Measurements from ENCODE around the gene SLC25A4.

The SLC25A4 gene

GRCh38 chr4:185122681-185123345 lies 20.3 kb upstream of the SLC25A4 start:
- DNase-seq: peak in 1 of 2 experiments; percentile 7

GRCh38 chr4:185124006-185124405 lies 19.1 kb upstream of the SLC25A4 start:
- no peak for DNase-seq

DNA sequence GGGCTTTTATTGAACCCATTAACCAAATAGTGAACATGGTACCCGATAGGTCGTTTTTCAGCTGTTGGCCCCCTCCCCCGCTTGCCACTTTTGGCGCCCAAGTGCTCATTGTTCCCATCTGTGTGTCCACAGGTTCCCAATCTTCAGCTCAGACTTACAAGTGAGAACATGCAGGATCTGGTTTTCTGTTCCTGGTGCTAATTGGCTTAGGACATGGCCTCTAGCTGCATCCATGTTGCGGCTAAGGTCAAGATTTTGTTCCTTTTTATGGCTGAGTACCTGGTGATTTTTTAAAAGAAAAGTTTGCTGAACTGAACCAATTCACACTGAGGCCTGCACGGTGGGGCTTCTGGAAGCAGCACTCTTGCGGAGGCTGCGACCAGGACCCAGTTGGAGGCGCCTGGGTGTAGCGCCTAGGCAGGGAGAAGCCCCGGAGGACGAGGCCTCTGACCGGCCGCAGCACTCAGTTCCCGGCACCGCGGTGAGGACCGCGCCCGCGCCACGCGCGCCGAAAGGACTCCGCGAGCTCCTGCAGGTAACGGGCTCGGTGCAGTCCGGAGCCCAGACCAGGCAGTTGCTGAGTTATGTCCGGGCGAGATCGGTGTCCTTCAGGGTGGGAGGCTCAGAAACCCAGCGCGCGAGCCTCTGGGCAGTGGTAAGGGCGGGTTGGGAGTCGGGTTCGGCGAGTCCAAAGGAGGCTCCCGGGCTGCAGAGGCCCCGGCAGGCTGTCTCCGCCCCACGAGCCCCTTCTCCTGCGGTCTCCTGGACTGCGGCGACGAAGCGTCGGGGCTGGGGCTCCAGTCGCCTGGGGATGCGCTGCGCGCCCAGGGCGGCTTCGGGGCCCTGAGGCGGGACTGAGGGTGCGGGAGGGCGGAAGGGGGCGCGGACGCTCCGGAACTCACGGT lies 15.8 kb upstream of the SLC25A4 start:
- no peak for DNase-seq

GRCh38 chr4:185128272-185129119 lies 14.6 kb upstream of the SLC25A4 start:
- DNase-seq: no peak

GRCh38 chr4:185134307-185134869 lies 8.7 kb upstream of the SLC25A4 start:
- DNase-seq: peak; percentile 69 to 72

DNA sequence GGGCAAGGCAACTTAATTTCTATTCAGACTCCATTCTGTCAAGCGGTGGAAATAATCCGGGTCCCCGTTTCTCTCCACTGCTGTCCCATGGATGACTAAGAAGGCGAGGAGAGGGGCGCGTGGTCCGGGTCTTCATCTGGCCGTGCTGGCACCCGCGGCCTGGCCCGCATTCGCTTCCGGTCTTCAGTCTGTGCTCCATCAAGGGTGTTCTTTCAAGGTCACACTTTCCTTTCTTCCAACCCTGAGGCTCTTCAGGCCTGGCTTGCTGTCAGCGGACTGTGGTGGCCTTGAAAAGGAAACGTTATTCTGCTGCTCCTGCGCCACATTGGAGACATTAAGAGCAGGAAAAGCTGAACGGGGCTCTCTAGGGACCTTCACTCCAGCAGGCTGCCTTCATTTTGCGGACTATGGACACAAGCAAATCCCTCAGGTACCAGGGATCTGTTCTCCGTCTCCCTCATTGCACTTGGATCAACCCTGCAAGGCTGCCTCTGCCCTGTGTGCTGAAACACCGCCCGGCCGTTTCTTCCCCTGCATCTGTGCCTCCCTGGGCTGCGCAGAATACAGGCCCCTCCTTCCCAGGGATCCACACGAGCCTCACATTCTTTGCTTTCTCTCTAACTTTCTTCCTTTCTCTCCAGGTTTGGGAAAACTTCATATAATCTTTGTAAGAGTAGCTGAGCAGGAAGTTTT lies 5.7 kb upstream of the SLC25A4 start:
- no peak for DNase-seq

DNA sequence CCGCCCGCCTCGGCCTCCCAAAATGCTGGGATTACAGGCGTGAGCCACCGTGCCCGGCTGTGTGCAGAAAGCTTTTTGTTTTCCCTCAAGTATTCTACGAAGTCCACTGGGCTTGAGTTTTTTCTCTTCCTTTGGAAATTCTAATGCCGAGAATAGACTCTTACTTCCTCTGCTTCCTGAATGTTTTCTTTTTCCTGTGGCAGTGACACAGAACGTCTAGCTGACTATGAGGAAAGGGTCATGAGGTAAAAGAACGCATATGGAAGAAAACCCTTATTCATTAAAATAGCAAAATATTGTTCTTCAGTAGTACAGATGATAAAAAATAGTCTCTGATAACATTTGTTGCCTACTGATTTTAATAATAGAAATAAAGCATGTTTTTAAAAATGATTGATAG lies 4.9 kb upstream of the SLC25A4 start:
- DNase-seq: no peak

- no peak for DNase-seq
These were observed 3.3 kb upstream of the SLC25A4 start for GRCh38 chr4:185139736-185140135.

DNA sequence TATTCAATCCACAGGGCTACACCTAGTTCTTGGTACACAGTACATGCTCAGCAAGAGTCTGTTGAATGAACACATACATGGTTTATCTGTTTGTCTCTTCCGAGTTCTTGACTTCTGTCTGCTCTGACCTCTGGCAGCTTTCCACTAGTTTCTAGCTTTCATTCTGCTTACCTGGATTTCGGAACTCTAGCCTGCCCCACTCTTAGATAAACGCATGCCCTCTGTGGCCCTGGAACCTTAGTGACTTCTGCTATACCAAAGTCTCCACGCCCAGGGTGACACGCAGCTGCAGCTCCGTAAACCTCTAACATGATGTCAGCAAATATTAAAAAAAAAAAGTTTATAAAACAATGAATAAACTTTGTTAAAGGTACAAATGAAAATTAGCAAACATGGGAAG lies 1.3 kb upstream of the SLC25A4 start:
- DNase-seq: no peak

DNA sequence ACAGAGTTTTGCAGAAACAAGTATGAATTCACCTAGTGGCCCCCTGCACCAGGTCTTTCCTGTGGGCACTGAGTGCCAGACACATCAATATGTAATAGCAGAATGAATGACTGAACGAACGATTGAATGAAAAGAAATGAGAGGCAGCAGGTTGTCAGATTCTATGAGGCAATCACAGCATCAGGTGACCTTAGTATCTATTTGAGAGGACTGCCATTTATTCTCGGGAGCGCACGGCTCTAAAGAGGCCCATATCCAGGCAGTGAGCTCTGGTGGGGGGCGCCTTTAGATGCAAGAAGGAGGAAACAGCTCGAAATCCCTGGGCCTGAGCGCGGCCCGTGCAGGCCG lies 528 bp upstream of the SLC25A4 start:
- peak; percentile 44 to 57 for DNase-seq

DNA sequence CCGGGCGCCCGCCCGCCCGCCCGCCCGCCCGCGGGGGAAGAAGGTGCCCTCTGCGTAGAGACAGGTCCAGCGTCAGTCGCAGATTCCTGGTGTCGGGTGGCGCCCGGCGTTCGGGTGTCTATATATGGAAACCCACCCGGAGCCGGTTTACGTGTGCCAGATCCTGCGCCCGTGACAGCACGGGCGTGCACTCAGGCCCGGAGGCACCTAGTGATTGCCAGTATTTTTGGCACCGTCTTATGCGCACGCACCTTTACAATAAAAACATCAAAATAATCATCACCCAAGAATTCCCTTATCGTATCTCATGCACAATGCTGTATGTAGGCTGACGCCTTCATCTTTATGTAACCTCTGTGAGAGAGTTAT lies 519 bp downstream of the SLC25A4 start:
- DNase-seq: peak; percentile 26 to 42

- no peak for DNase-seq
These were observed 1.7 kb downstream of the SLC25A4 start for GRCh38 chr4:185144601-185145240.

DNA sequence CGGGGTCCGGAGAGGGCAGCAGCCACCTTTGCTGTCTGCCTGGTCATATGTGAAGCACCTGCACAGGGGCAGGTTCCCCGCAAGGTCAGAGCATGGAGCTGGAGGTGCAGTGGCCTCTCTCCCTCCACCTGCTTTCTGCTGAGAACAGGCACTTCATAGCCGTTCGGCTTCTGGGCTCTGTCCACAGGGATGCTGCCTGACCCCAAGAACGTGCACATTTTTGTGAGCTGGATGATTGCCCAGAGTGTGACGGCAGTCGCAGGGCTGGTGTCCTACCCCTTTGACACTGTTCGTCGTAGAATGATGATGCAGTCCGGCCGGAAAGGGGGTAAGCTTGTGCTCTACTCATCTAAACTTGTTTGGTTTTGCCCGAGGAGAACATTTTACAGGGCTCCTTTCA lies 2.5 kb downstream of the SLC25A4 start:
- DNase-seq: no peak

- DNase-seq: no peak
These were observed 6.3 kb downstream of the SLC25A4 start for GRCh38 chr4:185149392-185149791.

- no peak for DNase-seq
These were observed 8.2 kb downstream of the SLC25A4 start for GRCh38 chr4:185151296-185151695.

DNA sequence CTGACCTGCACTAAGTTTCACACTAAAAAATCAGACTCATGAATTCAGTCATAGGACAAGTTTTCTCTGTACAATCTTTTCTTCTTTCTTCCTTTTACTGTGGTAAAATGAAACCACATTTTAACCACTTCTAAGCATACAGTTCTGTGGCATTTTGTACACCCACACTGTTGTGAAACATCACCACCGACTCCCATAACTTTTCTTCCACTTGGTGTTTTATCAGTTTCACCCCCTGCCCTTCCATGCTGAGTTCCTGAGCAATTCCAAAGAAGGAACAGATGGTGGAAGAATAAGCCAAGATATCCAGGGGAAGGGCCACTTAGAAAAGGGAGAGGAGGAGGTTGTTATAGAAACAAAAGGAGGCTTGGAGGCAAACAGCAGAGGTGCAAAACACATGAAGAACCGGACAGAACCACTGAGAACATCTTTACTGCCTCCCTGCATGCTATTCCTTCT lies 22.6 kb downstream of the SLC25A4 start:
- DNase-seq: peak; percentile 5 to 14

GRCh38 chr4:185167234-185167633 lies 24.2 kb downstream of the SLC25A4 start:
- no peak for DNase-seq

GRCh38 chr4:185171373-185172071 lies 28.5 kb downstream of the SLC25A4 start:
- DNase-seq: no peak

DNA sequence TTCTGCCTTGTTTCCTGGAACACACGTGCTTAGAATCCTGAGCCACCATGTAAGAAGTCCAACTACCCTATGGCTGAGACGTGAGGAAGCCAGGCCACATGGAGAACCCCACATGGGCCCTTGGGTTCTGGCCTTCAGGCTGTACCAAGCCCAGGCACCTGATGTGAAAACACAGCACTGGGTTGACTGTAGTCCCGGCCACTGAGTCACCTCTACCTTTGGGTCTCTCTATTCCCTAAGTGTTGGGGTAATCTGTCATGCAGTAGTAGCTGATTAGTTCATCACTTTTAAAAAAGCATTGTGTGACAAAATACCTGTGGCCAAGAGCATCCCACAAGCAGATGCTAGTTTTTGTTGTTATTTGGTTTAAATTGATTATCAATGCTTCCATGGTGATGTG lies 36.4 kb downstream of the SLC25A4 start:
- DNase-seq: no peak

GRCh38 chr4:185182239-185182638 lies 39.2 kb downstream of the SLC25A4 start:
- no peak for DNase-seq

DNA sequence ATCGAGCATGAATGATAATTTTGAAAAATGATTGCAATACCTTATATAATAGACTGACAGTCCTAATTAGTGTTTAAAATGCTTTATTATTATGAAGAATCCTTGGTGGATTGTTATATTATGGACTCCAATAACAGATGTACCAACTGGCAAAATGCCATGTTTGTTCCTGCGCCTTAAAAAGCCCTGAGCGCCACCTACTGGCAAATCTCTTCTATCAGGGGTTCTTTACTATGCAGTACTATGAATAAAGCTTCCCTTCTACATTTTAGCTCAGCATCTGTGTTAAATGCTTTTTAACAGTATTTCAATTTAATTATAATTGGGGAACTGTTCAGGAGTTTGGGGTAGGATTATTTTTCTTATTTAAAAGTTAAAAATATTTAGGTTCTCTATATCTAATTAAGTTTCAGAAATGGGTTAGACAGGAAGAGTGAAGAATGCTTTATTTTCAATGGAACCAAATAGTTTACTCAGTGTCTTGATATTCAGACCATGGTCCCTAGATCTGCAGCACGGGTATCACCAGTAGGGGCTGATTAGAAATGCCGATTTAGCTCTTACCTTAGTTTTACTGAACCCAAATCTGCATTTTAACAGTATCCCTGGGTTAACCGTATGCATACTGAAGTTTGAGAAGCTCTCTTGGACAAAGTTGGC lies 40.7 kb downstream of the SLC25A4 start:
- peak; percentile 89 to 97 for DNase-seq
